HG03108 (cell line): ENCODE data around the gene DLG2.
"Not testable (repeated sequence)": the region's sequence is repeated elsewhere in the genome, so short reads cannot be mapped to it uniquely, and the experiment has no call there.

Experiments used
- ATAC-seq: cut with Tn5 transposase; IDR thresholded peaks from one replicate; pipeline ENCODE4 v1.9.1; 2021; ENCODE audit warnings: moderate library complexity; ENCODE audit not compliant: unreplicated experiment

The DLG2 gene

DNA sequence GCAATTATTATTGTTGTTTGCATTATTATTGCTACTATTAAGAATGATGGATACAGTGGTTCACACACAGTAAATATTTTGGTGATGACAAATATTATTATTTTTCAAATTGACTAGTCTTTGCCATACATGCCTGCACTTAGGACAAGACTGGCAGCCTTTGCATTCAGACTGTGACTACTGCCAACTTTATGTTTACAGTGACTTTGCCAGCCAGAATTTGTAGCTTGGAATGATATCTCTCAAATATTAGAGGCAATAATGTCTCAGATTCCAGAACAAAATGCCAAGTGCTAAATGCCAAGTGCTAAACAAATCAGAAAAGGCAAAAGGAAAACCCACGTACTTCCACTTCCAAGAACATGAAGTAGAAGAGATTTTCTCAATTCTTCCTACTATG is 823.1 kb downstream of the DLG2 start:
- ATAC-seq = no peak

DNA sequence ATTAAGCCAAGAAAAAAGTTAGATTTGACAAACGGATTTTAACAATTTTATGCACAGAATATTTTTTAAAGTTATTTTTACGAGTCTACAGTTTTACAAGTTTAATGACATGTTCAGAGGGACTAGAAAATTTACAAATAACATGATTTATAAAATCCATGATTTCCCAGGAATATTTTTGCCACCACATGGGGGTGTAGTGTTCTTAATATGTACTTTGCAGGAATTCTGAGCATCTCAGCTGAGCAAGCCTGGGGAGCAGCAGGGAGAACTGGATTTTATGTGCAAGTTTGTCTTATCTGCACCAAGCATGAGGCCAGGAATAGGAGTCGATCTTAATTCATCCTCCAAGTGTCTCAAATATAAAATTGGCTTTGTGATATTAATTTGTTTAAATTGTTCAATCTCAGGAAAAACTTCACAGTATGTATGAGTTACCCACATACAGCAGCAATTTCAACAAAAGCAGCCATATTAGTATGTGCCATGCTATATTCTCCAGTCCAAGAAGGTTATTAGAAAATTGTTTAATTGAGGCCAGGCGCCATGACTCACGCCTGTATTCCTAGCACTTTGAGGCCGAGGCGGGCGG is 826.3 kb downstream of the DLG2 start:
- ATAC-seq = no peak

DNA sequence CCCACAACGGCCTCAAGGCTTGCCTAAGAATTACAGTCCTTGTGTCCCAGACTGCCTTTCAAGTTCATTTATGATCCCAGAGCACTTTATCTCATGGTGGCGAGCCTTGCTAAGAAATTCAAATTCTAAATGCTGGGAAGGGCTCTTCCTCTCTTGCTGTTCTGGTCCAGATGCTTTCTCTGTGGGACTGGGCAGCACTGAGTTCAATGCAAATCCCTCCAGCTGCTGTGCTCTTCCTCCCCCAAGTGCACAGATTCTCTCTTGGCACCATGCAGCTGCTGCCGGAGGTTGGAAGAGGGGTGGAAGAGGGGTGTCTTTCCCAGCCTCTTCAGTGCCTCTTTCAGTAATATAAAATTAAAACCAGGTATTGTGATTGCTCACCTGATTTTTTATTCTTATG is 828.0 kb downstream of the DLG2 start:
- no peak for ATAC-seq

DNA sequence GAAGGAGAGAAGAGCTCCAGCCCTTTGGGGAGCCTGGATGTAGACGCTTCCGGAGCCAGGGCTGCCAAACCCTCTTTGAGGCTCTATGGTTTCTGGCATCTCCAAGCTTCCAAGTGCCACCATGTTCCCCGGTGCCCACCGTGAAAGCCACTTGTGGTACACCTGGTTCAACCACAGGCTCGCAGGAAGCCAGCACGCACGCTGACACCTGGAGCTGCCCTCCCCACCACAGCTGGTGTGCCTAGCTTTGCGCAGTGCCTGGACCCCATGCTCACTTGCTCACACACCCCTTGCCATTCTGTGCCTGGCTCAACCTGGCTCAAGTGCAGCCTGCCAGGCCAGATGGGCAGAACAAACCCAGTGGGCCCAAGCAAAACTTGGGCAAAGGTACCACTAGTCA is 831.4 kb downstream of the DLG2 start:
- ATAC-seq = no peak

DNA sequence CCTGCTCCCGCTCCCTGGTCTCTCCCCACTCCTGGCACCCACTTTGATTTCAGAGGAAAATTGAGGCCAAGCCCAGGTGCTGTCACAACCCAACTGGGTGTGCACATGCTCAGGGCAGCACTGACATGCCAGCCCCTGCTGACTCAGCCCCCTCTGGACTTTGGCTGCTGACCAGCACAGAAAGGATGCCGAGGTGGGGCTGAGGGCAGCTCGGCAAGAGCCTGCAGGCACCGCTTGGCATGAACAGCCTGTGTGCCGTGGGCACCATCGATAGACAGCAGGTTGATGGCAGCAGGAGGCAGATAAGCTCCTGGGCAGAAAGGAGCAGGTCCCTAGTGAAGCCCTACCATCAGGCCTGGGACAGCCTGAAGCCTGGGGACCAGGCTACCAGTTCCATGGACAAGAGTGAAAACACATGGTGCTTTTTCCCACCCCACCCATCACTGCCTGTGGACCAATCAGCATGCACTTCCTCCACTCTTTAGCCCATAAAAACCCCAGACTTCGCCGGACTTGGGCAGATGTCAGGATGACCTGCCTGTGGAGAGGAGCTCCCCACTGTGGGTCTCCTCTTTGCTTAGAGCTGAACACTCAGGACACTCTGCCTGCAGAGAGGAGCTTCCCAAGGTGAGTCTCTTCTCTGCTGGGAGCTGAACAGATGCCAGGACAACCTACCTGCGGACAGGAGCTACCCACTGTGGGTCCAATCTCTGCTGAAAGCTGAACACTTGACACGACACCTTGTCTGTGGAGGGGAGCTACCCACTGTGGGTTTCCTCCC is 832.3 kb downstream of the DLG2 start:
- no peak for ATAC-seq

DNA sequence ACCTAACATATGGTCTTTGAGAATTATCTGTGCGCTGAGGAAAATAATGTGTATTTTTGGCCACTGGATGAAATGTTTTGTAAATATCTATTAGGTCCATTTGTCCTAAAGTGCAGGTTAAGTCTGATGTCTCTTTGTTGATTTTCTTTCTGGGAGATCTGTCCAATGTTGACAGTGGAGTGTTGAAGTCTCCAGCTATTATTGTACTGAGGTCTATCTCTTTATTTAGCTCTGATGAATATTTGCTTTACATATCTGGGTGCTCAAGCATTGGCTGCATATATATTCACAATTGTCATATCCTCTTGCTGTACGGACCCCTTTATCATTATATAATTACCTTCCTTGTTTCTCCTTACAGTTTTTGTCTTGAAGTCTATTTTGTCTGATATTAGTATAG is 833.8 kb downstream of the DLG2 start:
- no peak for ATAC-seq

DNA sequence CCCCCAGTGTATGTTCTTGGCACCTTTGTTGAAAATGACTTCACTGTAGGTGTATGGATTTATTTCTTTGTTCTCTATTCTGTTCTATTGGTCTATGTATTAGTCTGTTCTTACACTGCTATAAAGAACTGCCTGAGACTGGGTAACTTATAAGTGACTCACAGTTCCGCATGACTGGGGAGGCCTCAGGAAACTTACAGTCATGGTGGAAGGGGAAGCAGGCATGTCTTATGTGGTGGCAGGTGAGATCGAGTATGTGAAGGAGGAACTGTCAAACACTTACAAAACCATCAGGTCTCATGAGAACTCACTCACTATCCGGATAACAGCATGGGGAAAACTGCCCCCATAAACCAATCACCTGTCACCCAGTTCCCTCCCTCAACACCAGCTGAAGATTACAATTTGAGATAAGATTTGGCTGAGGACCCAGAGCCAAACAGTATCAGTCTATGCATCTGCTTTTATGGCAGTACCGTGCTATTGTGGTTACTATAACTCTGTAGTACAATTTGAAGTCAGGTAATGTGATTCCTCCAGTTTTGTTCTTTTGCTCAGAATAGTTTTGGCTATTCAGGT is 836.2 kb downstream of the DLG2 start:
- ATAC-seq = no peak

DNA sequence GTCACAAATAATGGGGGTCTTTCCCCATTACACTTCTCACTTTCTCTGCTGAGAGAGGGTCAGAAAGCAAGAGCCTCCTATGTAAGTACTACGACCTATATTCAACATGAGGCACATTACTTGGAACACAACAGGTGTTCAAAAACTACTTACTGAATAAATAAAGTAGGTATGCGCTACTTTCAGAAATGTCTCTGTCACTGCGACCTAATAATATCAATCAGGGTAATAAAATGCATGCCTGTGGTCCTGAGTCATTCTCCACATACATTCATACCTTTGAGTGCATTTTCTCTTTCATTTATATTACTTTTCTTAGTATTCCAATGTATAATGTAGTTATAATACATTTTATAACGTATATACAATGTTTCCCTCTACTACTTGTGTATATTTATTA is 838.9 kb downstream of the DLG2 start:
- no peak for ATAC-seq

DNA sequence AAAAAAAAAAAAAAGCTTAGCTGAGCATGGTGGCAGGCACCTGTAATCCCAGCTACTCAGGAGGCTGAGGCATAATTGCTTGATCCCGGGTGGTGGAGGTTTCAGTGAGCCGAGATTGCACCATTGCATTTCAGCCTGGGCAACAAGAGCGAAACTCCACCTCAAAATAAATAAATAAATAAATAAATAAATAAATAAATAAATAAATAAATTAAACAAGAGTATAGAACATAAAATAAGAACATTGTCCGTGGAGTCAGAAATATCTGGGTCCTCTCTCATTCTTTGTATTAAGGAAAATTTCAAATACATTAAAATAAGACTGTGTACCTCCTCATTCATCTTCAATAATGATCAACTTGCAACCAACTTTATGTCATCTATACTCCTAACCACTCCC is 843.0 kb downstream of the DLG2 start:
- not testable (repeated sequence) for ATAC-seq

DNA sequence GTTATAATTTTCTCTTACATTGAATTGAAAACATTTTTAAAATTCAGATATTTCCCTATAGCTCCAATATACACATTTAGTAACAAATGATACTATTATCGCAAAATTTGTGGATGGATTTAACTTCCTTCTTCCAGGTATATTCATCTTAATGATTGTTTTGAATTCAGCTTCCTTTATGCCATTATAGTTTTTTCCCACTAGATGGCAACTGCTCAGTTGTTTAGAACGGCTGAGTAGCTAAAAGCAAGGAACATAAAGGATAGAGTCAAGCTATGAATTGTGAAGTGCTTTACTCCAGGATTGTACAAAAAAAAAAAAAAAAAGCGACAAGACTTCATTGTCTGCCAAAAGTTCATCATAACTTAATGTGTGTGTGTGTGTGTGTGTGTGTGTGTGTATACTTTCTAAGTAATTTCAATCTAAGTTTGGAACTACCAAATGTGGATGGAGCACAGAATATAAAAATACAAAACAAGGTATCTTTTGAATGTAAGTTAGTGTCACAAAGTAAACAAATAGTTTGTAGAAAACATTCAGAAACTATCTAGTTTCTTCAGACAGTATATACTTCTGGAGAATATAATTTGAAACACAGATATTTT is 846.4 kb downstream of the DLG2 start:
- ATAC-seq = no peak

DNA sequence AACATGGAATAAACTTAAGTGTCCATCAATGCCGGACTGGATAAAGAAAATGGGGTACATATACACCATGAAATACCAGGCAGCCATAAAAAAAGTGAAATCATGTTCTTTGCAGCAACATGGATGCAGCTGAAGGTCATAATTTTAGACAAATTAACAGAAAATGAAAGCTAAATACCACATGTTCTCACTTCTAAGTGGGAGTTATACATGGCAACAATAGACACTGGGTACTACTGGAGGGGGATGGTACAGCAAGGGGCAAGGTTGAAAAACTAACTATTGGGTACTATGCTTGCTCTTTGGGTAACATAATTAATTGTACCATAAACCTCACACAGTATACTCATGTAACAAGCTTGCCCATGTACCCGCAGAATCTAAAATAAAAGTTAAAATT is 851.6 kb downstream of the DLG2 start:
- no peak for ATAC-seq

DNA sequence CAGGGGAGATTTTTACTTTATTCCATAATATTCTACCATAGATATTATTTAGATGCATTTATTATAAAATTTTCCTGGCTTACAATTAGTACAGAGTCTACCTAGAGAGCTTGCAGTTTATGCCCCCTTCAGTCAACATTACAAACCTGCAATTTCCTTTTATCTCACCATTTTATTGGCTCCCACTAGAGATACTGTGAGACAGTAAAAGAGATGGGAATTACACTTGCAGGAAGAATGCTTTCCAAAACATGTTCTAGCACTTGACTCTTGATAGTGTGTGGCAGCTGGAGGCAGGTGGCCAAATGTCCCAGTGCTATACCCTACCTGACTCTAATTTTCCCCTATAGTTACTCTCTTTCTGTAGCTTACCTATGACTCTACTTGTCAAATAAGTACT is 863.2 kb downstream of the DLG2 start:
- ATAC-seq = no peak

DNA sequence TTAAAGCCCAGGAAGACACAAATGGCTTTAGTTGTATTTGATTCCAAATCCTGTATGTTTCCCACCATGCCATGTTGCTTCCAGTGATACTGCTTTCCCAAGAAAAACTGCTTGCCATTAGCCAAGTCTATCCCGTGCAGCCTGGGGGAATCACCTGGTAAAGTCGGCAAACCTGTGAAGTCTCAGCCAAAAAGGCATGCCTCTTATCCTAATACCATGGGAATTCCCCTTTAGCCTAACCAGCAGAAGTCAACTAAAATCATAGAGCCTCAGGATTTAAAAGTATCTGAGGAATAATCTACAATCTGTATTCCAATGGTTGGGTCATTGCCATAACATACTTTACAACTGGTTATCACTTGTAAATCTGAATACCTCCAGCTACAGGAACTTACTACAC is 869.4 kb downstream of the DLG2 start:
- ATAC-seq = no peak

DNA sequence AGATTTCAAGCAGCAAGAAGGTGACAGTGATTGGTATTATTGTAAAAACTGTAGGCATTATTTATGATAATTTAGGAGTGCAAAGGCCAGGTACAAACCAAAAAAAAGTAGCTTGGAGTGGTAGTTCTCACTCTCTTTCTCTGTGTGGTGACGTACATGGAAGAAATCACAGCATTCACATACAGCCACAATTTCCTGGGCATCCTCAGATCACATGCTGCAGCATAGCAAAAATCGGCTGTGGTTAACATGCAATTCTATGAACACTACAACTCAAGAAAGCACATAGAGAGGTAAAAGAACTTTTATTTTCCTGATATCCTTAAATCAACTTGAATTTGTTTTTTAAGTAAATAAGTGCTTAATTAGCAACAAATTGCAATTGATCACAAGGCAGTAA is 875.8 kb downstream of the DLG2 start:
- ATAC-seq = no peak

DNA sequence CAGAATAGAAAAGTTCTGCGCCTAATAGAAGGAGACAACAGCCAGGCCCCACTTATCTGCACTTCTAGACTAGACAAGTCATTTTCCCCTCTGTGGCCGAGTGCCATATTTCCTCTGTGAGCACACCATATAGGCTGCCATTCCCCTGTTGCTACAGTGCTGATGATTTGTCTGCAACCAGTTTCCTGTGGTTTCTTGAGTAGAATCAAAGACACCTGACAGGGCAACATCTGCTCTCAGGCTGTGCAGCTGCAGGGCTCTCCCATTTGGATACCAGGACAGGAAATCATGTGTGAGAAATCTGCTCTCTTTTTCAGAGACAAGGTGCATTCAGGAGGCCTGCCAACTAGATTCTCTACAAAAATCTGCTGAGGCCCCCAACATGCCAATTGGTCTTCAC is 879.3 kb downstream of the DLG2 start:
- ATAC-seq = no peak

DNA sequence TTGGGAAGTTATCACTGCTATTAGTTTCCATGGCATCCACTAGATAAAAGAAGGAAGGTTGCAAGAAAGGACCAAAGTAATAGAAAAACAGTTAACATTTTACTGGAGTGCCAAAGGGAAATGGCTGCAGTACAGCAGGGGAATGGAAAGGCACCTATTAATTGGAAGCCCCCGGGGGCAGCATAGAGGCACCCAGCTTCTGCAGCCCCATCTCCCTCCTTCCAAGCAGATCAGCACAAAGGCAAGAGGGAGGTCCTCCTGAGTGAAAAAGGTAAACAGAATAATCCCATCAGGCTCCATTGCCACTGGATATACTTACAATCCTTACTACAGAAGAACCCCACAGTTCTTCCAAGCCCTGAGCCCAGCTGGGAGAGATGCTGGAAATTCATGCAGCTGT is 887.1 kb downstream of the DLG2 start:
- ATAC-seq = no peak

DNA sequence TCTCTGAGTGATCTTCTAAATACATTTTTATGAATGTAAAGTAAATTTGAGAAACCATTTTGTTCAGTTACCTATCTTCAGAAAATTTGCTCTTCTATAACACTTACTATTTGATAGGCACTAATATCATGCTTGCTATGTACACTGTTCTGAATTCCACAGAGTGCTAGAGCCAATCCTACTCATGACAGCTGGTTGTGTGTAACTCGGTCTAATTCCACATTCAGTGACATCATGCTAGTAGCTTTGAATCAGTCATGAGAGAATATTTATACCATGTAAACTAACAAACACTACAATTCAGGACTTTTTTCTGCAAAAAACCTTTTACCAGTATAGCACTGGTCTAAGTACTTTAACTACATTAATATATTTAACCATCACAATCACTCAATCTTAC is 902.9 kb downstream of the DLG2 start:
- no peak for ATAC-seq

DNA sequence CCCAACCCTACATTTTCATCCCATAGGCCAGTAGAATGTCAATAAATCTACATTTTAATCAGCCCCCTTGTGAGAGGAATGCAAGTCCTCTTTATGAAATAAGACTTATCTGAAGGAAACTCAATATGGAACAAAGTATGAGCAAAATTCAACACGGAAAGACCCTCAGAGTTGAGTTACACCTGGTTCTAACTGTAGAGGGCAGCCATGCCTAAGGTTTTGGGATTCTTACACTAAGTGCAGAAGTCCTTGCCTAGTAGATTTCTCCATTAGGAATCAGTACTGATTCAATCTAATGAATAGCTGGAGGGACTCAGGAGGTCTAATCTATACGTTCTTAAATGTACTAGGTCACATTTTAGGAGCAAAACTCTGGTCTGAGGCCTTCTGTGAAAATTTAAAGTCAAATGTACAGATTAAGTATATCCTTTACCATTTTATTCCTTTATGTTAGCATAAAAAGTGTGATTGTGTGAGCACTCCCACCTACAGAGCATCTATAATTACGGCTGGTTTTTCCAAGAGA is 904.5 kb downstream of the DLG2 start:
- no peak for ATAC-seq

DNA sequence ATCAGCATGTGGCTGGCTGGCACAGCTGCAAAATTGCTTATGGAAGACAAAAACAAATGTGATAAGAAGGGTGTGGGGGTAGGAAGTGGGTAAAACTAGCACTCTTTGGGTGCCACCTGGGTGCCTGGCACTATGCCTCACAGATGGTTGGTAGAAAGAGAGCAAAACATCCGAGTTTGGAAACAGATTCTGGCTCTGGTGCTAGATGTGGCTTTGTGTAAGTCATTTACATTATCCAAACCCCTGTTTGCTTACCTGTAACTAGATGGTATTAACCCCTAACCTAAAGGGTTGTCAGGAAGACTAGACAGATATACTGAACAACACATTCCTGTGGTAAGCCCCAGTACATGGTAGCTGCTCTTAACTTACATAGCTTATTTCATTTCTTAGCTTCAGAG is 905.6 kb downstream of the DLG2 start:
- ATAC-seq = no peak

DNA sequence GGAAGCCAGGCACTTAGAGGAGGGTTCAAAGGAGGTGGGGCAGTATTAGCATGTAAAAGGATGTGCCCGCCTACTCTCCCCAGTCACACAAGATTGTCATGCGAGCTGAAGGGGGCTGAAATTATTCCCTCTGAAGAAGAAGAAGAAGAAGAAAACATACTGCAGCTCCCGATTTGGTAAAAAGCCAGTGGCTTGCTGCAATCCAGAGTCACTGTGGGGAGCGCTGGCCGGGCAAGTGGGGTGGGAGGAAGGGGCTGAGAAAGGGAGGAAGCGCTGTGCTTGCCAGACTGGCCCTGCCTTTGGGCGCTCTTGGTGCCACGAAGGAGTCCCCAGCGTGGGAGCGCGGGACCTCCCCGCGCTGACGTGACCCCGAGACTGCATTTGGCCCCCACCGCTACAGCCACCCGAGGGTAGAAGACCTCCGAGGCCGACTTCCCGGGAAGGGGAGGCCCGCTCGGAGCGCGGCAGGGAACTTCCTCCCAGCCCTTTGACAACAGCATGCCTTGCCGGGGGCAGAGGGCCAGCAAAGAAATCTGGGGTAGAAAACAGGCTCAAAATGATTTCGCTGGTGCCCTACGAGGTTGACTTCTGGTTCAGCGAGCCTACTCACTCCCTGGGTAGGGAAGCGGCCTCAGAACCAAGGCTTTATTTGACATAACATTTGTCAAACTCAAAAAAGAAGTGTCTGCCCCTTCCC is 906.3 kb downstream of the DLG2 start:
- ATAC-seq = no peak

DNA sequence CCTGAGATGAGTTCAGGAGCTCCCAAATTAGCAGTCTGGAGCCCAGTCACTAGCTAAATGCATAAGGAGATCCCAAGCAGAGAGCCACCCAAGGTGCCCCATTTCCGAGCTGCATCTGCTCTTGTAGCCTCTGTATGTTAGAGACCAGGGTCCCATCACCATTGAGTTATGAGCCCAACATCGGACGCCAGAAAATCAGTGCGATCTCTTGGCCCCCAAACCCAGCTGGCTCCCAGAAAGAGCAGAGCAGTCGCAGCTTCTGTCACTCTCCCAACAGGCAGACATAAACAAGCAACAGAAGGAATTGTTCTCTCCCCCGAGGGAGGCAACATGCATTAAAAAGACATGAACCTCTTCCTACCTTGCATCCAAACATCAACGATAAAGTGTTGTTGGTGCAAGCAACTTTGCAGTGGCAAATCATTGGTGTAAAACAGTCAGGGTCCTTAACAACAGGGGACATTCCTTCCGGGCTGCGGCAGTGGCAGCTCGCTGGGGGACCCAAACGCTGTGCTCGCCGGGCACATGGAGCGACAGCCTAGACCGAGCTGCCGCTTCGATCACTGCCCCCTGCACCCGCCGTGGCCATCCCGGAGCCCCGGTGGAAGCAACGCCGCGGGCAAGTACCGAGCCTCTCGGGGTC is 907.1 kb downstream of the DLG2 start:
- no peak for ATAC-seq
